ENCODE results near the gene KIAA1549.
"Not testable (repeated sequence)": the region's sequence is repeated elsewhere in the genome, so short reads cannot be mapped to it uniquely, and the experiment has no call there.

Gene KIAA1549

DNA sequence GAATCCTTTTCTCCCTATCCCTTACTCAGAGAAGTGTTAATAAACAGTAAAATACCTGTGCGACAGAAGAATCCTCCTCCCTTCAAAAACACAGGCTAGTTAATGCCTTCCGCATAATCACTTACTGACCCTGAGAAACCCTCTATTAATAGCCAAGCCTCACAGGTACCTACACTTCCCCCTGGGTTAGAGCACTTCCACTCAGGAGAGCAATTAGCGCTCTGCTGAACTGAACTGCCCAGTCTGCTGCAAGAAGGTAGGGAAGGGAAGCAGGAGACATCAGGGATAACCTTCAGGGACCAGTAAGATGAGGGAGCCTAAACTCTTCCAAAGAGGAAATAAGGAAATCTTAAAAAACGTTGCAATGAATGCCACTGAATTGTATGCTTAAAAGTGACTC, 39.6 kb downstream of the KIAA1549 start:
- no peak for DNase-seq

DNA sequence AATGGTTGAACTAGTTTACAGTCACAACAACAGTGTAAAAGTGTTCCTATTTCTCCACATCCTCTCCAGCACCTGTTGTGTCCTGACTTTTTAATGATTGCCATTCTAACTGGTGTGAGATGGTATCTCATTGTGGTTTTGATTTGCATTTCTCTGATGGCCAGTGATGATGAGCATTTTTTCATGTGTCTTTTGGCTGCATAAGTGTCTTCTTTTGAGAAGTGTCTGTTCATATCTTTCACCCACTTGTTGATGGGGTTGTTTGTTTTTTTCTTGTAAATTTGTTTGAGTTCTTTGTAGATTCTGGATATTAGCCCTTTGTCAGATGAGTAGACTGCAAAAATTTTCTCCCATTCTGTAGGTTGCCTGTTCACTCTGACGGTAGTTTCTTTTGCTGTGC, 40.6 kb downstream of the KIAA1549 start:
- not testable (repeated sequence) for DNase-seq

DNA sequence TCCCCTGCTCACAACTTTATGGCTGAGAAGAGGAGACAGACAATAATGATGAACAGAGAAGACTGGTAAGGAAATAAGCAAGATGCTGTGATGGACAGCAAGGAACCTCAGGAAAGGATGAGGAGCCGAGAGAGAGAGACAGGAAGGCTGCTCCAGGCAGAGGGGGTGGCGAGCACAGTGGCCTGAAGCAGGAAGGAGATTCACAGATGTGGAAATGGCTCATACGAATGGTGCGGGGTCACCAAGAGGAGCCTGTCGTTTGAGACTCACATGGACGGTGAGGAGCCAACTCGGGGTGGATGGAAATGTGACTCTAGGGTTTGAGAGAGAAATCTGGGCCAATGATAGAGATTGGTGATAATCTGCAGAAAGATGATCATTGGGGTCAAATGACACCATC, 43.7 kb downstream of the KIAA1549 start:
- no peak for DNase-seq

DNA sequence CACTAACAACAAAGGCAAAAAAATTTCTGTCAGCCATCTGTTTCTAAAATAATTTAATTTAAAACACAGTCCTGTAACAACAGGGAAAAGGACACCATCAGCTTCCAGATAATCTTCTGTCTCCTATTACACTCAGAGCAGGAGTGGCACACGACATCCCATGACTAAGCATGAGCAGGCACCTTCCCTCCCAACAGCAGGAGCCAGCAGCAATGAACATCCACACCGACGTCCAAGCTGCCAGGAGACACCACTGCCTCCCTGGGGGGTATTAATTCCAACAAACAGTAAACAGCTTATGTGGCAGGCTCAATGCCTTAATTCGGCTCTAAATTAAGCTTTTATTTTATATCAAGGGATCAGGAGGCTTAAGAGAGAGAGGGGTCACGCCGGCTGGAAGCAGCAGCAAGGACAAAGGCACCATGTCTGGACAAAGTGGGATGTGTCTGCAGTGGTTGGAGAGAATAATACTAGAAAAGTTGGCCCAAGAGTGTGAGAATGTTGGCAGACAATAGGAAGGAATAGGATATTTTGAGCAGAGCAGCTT, 45.7 kb downstream of the KIAA1549 start:
- DNase-seq, result peak; percentile 60

DNA sequence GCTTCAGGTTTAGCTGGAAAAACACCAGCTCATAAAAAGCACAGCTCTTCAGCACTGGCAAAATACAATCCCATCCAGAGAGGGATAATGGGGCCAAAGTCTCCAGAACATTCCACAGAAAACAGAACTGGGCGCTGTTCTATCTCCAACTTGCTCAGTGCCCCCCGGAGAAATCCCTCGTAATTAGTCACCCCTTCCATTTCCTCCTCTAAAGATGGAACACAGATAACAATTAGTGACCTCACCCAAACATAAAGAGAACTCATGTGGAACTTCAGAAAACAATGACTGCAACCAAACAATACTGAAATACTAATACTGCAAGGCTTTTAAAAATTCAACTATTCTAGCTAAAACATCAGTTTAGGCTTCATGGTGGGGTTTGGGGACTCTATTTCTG, 46.3 kb downstream of the KIAA1549 start:
- DNase-seq, result no peak

DNA sequence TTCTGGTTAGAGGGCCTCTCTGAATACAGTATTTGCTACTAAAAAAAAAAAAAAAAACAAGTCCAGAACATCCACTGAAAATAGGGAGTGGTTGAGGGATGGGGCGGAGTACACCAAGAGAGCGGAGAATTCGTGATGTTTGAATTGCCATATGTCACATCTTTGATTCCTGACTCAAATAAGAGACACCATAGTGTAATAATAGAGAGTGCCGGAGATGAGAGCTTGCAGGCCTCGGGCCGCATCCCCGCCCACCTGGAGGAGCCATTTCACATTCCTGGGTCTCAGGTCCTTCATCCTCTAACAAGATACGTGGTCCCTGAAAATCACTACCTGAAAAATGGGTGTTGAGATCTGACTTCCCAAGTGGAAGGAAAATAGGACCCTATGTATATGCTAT, 46.8 kb downstream of the KIAA1549 start:
- no peak for DNase-seq

DNA sequence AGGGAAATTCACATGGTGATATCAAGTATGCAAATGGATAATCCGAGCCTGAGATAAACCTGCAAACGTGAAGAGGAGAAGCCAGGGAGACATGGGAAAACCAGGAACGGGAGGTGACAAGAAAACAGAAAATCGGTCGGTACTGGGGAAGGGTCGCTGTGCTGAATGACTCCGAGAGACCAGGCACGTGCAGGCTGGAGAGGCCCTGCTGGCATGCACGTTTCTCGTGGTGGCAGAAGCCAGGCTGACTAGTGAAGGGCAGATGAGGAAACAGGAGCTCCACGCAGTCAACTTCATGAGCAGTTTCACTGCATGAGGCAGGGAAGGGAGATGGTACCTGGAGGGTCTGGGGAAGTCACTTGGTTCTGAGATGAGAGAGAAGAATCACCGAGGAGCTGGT, 48.3 kb downstream of the KIAA1549 start:
- no peak for DNase-seq

DNA sequence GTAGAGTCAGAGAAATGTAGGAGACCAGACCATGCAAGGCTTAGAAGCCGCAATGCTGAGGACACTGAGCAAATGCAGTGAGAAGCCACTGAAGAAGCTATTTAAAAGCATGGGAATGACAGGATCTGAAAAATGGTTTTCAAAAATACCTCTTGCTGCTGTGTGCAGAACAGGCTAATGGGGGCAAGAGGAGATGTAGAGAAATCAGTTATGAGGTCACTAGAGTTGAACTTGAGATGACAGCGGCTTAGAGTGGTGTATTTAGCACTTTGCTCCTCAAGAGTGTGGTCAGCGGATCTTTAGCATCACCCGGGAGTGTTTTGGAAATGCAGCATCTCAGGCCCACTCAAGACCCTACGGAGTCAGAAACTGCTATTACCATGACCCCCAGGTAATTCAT, 48.8 kb downstream of the KIAA1549 start:
- DNase-seq, result no peak

DNA sequence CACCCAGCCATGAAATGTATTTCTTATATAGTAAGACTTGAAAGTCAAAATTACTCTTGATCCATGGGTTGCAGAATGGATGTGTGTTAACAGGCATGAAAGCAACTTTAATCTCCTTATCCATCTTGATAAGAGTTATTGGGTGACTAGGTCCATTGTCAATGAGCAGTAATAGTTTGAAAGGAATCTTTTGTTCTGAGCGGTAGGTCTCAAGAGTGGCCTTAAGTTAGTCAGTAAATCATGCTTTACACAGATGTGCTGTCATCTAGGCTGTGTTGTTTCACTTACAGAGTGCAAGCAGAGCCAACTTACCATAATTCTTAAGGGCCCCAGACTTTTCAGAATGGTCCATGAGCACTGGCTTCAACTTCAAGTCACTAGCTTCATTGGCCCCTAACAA, 51.2 kb downstream of the KIAA1549 start:
- DNase-seq, result no peak

DNA sequence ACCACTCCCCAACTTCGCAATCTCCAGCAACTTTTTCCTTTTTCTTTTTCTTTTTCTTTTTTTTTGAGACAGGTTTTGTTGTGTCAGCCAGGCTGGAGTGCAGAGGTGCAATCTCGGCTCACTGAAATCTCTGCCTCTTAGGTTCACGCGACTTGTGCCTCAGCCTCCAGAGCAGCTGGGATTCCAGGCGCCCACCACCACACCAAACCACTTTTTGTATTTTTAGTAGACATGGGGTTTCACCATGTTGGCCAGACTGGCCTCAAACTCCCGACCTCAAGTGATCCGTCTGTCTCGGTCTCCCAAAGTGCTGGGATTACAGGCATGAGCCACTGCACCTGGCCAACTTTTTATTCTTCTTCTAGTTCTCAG, 55.0 kb downstream of the KIAA1549 start:
- no peak for DNase-seq

DNA sequence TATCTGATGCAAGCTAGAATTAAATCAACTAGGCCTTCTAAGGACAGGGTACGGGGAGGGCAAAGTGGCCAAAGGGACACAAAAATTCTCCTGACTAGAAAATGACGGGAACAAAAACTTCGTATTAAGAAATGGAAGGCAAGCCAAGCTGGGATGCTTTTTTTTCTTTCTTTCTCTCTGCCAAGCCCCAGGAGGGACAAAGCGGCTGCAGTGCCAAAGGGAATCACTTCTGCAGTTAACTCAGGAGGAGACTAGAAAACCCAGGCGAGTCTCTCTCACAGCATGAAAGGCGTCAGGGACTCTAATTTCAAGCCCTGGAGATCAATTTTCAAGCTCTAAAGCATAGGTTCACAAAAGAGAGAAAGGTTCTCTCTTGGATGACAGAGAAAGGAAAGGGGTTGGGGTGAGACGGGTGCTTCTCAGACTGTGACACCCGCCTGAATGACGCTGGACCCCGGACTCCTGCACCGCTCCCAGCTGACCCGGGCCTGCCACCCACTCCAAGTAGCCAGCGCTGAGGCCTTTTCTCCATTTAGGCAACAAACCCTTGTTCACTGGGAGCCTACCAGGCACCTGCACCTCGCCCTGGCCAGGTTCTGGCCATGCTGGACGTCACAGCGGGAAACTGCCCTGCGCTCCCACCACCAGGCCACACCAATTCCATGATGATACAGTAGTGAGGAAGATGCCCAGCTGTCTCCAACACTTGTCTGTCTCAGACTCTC, 56.5 kb downstream of the KIAA1549 start:
- DNase-seq, result no peak

DNA sequence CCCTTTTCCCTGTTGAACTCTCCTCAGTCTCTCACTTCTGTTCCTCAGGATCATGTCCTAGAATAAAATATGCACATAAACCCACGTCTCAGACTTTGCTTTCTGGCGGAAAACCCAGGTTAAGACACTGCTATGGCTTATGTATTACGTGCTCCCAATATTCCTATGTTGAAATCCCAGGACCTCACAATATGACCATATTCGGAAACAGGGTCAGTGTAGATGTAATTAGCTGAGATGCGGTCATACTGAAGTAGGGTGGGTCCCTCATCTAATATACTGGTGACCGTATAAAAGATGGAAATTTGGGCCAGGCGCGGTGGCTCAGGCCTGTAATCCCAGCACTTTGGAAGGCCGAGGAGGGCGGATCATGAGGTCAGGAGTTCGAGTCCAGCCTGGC, 59.9 kb downstream of the KIAA1549 start:
- DNase-seq, result no peak

DNA sequence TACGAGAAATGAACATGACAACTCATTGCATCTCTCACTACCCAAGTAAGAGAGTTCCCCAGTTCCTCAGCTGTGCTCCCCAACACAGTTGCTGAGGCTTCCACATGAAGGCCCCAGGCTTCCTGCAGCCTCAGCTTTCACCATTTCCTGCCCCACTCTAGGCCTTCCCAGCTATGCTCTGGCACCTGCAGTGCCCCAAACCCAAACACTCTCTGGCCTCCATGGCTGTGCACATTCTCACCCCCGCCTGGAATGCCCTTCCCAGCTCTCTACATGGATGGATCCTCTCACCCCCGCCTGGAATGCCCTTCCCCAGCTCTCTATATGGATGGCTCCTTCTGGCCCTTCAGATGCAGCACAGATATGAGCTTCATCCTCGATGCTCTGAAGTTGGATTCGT, 61.3 kb downstream of the KIAA1549 start:
- no peak for DNase-seq

DNA sequence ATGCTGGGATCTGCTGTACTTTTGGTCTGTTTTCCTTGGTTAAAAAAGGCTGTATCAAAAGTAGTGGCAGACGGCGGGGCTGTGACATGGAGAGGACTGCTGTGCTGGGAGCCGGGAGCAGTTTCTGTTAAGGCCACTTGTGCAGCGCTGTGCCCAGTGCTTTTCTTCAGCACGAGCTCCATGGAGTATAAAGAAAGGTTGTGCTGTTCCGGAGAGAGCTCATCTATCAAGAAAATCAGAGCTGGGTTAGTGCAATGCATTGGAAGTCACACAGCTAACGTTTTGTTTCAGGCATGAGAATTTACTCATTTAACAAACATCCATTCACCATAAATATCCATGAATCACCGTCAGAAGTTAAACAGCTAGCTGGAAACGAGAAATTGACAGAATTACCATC, 62.0 kb downstream of the KIAA1549 start:
- DNase-seq, result no peak

DNA sequence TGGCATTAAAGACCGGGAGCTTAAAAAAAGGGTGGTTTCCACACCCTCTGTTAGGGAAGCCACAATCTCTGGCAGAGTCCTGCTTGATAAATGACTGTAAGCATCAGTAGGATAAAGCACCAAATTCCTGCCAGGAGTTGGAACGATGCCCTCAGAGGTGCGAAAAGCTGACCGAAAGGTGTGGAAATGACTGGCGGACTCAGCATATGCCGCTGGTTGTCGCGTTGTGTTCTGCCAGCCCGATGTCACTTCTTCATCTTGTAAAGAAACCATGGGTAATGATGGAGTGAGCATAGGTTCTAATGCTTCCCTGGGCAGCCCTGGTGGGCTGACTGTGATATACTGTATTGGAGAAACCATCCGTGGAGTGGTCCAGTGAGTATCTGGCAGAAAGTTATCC, 62.4 kb downstream of the KIAA1549 start:
- no peak for DNase-seq

DNA sequence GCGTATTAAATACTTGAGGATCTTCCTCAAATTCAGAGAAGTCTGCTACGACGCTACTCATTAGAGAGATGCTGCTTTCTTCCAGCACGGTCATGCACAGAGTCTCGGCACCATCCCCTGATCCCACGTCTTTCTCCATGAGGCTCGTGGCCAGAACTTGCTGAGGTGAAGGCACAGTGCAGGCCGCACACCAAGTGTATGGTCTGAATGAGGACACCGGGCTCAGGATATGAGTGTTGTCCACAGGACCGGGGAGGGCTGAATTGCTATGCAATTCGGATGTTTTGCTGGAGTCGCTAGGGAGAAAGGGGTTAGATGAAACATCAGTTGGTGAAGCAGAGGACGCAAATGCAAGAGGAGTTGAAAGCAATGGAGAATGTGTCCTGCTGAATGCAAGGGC, 63.0 kb downstream of the KIAA1549 start:
- DNase-seq, result no peak

DNA sequence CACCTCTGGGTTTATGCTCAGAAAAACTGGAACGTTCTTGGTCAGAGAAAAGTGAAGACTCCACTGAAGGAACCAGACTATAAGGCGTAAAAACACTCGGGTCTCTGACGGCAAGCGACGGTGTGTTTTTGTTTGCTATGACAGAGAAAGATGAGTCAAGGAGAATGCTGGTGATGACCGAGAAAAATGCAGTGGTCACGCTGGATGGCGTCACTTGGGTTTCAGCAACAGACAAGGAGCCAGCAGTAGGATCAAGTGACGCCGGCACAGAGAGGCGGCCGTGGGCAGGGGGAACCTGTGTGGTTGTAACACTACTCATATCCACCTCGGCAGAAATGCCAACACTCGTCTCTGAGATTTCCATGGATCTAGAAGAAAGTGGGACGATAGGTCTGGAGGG, 63.4 kb downstream of the KIAA1549 start:
- no peak for DNase-seq

DNA sequence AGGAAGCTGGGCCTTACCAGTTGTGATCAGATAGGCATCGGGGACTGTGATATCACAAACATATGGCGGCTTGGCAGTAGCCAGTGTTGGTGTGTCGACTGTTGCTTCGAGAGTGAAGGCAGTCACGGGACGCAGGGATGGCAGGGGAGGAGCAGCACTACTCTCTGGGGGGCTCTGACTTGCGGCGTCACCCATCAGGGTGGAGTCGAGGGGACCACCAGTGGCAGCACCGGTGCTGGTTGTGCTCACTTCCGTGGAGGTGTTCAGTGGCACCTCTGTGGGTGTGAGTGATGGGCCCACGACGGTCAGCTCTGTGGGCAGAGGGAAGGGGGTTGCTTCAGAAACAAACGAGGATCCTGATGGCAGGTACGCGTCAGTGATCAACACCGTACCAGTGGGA, 64.5 kb downstream of the KIAA1549 start:
- DNase-seq, result no peak

DNA sequence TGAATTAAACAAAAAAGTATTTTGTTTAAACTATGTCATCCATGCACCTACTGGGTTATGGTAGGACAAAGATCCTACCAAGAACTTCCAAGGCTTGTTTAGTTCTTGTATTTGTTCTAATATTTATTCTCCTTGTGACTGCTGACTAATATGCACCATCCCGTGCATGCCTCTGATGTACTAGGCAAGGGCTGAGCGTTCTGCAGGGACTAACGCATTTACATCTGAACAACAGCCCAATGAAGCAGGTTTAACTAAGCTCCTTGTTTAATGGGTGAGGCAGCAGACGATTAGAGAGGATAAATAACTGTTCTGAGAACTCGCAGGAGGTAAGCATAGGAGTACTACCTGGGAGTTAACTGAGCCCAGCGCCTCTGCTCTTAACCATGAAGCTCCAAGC, 64.9 kb downstream of the KIAA1549 start:
- no peak for DNase-seq

DNA sequence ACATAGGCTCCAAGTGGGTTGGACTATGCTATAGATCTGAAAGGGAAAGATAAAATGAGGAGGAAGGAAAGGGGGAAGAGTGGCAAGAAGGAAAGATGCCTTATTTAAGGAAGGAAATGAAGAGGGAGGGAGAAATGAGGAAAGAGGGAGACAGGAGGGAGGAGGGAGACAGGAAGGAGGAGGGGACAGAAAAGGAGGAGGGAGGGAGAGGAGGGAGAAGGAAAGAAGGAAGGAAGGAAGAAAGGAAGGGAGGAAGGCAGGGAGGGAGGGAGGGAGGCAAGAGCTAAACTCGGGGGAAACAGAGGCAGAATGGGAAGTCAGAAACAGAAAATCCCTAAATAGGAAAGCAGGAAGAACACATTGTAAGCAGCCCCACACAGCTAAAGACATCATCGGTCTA, 67.4 kb downstream of the KIAA1549 start:
- no peak for DNase-seq

DNA sequence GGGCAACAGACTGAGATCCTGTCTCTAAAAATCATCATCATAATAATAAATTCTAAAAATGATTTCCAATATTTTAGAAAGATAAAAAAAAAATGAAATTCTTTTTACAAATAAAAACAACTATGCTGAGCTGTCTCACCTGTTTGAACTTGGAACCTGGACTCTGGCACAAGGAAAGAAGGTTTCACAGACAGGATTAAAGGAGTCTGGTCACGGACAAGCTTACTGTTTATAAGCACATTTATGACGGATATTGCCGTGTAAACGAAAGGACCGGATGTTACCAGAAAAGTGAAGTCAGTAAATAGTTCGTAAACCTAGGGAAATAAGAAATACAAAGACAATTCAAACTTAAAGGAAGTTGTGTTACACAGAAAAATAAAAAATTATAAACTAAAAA, 70.2 kb downstream of the KIAA1549 start:
- DNase-seq, result no peak

DNA sequence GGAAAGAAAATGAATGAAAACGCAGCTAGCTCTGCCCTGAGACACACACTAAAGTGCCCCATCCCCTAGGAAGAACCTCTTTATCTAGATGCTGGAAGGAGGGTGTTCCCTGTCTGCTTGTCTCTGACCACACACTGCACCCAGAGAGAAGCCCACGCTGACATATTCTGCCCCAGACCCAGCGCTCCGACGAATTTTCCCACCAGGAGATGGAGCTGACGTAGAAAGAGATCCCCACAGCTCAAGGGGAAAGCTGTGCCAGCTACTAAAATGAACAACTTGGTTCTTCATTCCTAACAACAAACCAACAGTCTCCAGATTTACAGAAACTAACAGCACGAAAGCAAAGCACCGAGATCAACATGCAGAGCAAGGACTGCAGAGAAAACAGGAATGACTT, 73.3 kb downstream of the KIAA1549 start:
- no peak for DNase-seq

DNA sequence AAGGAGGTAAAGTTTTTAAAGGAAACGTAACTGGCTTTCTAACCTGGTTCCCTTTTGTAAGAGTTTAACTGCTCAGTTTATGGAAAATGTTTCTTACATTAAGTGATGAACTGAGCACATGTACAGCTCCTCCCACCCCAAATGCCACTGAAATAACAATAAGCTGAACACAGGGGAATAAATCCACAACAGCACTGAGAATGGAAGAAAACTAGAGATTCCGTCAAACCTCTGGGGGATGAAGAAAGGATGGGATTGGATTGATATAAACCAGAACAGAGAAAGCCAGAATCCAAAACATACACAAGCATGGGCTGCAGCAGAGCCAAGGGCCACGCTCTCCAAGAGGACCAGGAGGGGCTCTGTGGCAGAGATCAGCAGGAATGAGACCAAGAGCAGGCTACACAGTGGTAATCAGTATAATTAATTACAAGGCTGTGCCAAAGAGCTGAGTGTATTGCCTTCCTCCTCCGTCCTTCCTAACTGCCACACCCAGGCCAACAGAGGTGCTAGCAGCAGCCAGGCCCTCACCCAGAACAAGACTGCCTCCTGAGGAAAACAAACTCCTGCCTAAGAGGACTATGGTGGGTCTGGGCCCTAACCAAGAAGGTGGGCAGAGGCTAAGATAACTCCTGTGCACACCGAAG, 73.9 kb downstream of the KIAA1549 start:
- no peak for DNase-seq

DNA sequence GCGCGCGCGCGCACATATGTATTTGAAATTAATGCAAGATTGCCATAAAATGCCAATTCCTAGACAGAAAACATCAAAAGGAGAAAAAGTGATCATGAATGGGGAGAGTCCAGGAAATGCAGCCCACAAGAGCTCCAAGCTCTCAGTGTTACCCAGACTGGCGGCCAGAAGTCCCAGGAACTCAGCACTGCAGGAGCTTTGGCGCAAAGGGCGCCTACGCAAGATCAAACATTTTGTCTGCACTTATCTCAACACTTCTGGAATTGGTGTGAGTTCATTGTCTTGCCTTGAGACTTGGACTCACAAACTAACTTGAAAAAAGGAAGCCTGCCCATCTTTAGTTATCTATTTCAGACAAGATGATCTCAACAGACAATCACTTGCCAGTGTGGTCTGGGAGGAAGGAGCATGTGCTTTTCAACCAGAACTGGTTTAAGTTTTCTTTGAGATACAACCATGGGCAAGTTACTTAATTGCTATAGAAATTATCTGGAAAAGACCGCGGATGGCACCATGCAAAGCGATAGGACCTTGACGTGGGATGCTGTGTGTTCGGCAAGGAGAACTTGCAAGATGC, 77.2 kb downstream of the KIAA1549 start:
- no peak for DNase-seq

Measured in T1000 (cell line).